HG03135 (cell line): ENCODE measurements around the gene ZNF747.
A peak's percentile ranks its signal among the peaks of the same experiment; 100 is the strongest.

Experiments
- ATAC-seq: cut with Tn5 transposase; IDR thresholded peaks from one replicate; pipeline ENCODE4 v1.9.1; 2021; ENCODE audit warnings: mild to moderate bottlenecking, moderate library complexity; ENCODE audit not compliant: unreplicated experiment

The ZNF747 gene

GRCh38 chr16:30534368-30535105, at the start of gene ZNF747:
ZNF747 (minus strand) TSS chr16:30534858; CDS start chr16:30534679, 179 bp downstream.
- ATAC-seq = no peak

GRCh38 chr16:30582611-30583340, 48.1 kb upstream of the ZNF747 start:
- ATAC-seq = no peak

- ATAC-seq = no peak
Observed at GRCh38 chr16:30581457-30581856, 46.8 kb upstream of the ZNF747 start.

GRCh38 chr16:30574678-30575077, 40.0 kb upstream of the ZNF747 start:
- ATAC-seq = no peak

- ATAC-seq = peak; percentile 62
Observed at GRCh38 chr16:30571445-30572322, 37.0 kb upstream of the ZNF747 start, which contains the start of gene ZNF688. ZNF688 (minus strand) TSS chr16:30571714; CDS start chr16:30571629, 85 bp downstream.

- no peak for ATAC-seq
Observed at GRCh38 chr16:30570636-30571444, 36.2 kb upstream of the ZNF747 start.

GRCh38 chr16:30569746-30570635, 35.3 kb upstream of the ZNF747 start:
- ATAC-seq = no peak

GRCh38 chr16:30569281-30569680, 34.6 kb upstream of the ZNF747 start:
- no peak for ATAC-seq

GRCh38 chr16:30567991-30568638, 33.5 kb upstream of the ZNF747 start:
- no peak for ATAC-seq

- no peak for ATAC-seq
Observed at GRCh38 chr16:30567160-30567990, 32.7 kb upstream of the ZNF747 start.

GRCh38 chr16:30566531-30566930, 31.9 kb upstream of the ZNF747 start:
- no peak for ATAC-seq

- no peak for ATAC-seq
Observed at GRCh38 chr16:30565984-30566383, 31.3 kb upstream of the ZNF747 start.

- ATAC-seq = no peak
Observed at GRCh38 chr16:30565526-30565925, 30.9 kb upstream of the ZNF747 start.

GRCh38 chr16:30562021-30562420, 27.4 kb upstream of the ZNF747 start:
- no peak for ATAC-seq

- no peak for ATAC-seq
Observed at GRCh38 chr16:30561089-30561816, 26.6 kb upstream of the ZNF747 start.

GRCh38 chr16:30559690-30560089, 25.0 kb upstream of the ZNF747 start:
- ATAC-seq = no peak

GRCh38 chr16:30558789-30559377, 24.2 kb upstream of the ZNF747 start:
- no peak for ATAC-seq
